OCI-LY7 (cell line): ENCODE results near the gene MAMLD1.

ENCODE experiments used
- EZH2phosphoT487 ChIP-seq: fragments of 200-600 bp; sonication (generic); IDR thresholded peaks from 2 replicates; pipeline ENCODE4 v1.6.1; 2018; ENCODE audit warnings: low read depth, borderline replicate concordance, mild to moderate bottlenecking, mixed run types, antibody characterized with exemption, low read length, moderate library complexity, mixed read lengths
- TF ChIP-seq, protein P1 (sequence below): fragments of 200-600 bp; sonication (generic); conservative IDR thresholded peaks from 2 replicates; pipeline ENCODE4 v1.5.1; 2014; ENCODE audit warnings: mild to moderate bottlenecking, antibody characterized with exemption, low read length, moderate library complexity, mixed read lengths

DNA sequence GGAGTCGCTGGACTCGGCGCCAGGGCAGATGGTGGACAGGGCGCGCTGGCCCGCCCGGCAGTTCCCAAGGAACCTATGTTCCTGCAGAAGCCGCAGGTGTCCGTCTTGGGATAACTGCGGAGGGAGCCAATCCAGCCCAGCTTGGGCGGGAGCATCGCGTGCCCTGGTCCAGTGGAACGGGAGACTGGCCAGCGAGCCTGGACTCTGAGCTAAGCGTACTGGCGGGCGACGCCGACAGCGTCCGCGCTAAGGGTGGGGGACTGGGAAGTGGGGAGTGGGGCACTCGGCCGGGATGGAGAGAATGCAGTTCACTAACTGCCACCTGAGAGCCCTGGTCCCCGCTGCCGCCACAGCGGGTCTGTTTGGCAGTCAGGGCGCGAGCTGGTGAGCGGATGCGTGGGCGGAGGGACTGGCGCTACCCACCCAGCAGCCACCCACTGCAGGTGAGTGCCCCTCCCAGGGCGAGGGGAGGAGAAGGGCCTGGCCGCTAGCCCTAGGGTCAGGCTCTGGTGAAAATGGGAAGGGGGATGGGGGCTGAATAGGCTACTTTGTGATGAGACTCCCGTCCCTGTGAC is 1.3 kb upstream of the MAMLD1 start:
- TF ChIP-seq, protein P1, sequence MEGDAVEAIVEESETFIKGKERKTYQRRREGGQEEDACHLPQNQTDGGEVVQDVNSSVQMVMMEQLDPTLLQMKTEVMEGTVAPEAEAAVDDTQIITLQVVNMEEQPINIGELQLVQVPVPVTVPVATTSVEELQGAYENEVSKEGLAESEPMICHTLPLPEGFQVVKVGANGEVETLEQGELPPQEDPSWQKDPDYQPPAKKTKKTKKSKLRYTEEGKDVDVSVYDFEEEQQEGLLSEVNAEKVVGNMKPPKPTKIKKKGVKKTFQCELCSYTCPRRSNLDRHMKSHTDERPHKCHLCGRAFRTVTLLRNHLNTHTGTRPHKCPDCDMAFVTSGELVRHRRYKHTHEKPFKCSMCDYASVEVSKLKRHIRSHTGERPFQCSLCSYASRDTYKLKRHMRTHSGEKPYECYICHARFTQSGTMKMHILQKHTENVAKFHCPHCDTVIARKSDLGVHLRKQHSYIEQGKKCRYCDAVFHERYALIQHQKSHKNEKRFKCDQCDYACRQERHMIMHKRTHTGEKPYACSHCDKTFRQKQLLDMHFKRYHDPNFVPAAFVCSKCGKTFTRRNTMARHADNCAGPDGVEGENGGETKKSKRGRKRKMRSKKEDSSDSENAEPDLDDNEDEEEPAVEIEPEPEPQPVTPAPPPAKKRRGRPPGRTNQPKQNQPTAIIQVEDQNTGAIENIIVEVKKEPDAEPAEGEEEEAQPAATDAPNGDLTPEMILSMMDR, result no peak
- TF ChIP-seq EZH2phosphoT487, result no peak
